IgD-negative memory B cell (primary cell): ENCODE data around the gene LHX1. TPM values are rescaled to one million over a fixed set of nuclear protein-coding genes. Genes with fewer than 3 reads are reported as not detected.
A peak's percentile ranks its signal among the peaks of the same experiment; 100 is the strongest.

ENCODE experiments used
- H3K27ac Mint-ChIP-seq, 3 donors: one replicate each; pipeline ENCODE4 v1.8.0; 2020 to 2022; ENCODE audit warnings: mild to moderate bottlenecking in 3 of 3, mixed read lengths in 3 of 3, moderate library complexity in 1 of 3
- H3K27me3 Mint-ChIP-seq: one replicate; pipeline ENCODE4 v1.8.0; 2021; ENCODE audit warnings: mixed read lengths
- H3K36me3 Mint-ChIP-seq: one replicate; pipeline ENCODE4 v1.8.0; 2020; ENCODE audit warnings: mild to moderate bottlenecking, mixed read lengths
- H3K4me1 Mint-ChIP-seq, 3 donors: one replicate each; pipeline ENCODE4 v1.8.0; 2020 to 2022; ENCODE audit warnings: mixed read lengths in 3 of 3, mild to moderate bottlenecking in 1 of 3
- H3K4me3 Mint-ChIP-seq, 4 donors: one replicate each; pipeline ENCODE4 v1.8.0; 2020 to 2022; ENCODE audit warnings: mild to moderate bottlenecking in 4 of 4, mixed read lengths in 4 of 4, moderate library complexity in 3 of 4
- H3K9me3 Mint-ChIP-seq, 3 donors: one replicate each; pipeline ENCODE4 v1.8.0; 2020 to 2021; ENCODE audit warnings: mixed read lengths in 3 of 3, mild to moderate bottlenecking in 1 of 3
- polyA plus RNA-seq: library from polyadenylated mRNA; unstranded; fragments of 300-500 nt; fragmentation: Illumina TruSeq; gene quantifications from one replicate; pipeline ENCODE4 v1.2.3, GENCODE V29; 2021

The LHX1 gene
- polyA plus RNA-seq, 1 donor from 2014 or later = not detected

GRCh38 chr17:36931697-36932382, 5.4 kb upstream of the LHX1 start:
- Mint-ChIP-seq H3K27ac (peak overlapping the region; percentile 46 to 93 (median 88)), H3K27me3 (peaks cover 69% of the 10 kb centered on the region), H3K4me1 (peaks cover 9 to 31% (median 30%) of the 10 kb centered on the region in 3 donors), H3K9me3 (peaks cover 0 to 2% (median 0%) of the 10 kb centered on the region in 3 donors), H3K36me3 (peaks cover 2% of the 10 kb centered on the region), H3K4me3 (peak overlapping the region; percentile 54 to 91 (median 72))

DNA sequence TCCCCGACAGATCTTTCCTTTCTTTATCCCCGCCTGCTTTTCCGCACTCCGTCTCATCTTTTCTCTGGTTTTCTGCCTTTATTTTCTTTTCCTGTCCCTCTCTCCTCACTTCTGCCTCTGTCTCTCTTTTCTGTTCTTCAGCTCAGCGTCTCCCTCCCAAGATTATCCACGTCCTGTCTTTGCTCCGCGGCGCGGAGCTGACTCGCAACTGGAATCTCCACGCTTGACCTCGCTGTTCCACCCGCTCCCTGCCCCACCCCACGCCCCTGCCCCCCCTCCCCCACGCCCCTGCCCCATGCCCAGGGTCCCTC, 4.9 kb upstream of the LHX1 start:
- Mint-ChIP-seq H3K4me3 (peak overlapping the region; percentile 54 to 91 (median 72)), H3K4me1 (peaks cover 12 to 35% (median 30%) of the 10 kb centered on the region in 3 donors), H3K27me3 (peaks cover 74% of the 10 kb centered on the region), H3K27ac (peak overlapping the region; percentile 46 to 93 (median 88)), H3K9me3 (peaks cover 0 to 3% (median 0%) of the 10 kb centered on the region in 3 donors), H3K36me3 (peaks cover 2% of the 10 kb centered on the region)

DNA sequence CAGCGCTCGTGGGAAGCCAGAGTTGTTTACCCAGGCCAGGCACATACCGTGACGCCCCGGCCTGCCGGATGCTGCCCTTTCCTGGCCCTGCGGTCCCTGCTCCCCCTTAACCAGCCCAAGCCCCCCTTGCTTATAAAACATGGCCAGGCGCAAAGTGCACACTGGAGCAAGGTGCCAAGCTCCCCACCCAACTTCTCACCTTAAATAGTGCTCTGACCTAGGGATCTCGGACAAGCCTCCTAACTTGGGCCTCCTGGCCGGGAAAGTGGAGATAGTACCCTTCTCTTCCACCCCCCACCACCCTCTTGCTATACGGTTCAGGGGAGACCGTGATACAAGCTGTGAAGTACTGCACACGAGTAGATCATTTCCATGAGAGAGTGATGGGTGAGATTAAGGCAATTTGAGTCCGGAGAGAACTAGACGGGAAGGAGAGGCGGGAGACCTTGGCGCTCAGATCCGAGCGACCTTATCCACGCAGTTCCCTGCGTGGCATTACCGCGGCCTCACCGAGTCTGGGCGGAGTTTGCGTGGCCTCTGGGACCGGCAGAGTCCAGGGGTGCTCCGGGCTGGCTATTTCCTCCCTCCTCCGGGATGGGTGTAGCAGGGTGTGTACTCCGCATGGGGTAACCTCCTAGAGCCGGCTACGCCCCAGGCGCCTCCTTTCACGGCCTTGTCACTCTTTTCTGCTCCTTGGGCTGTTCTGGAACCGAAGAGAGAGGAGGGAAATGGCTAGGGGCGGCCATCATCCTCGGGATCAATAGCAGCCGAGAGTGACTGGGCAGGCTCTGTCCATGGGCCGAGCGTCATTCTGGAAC, 4.4 kb upstream of the LHX1 start:
- H3K27me3 Mint-ChIP-seq = peaks cover 79% of the 10 kb centered on the region
- peak overlapping the region; percentile 85 to 93 (median 88) for H3K27ac Mint-ChIP-seq
- H3K4me3 Mint-ChIP-seq = peak overlapping the region in 3 of 4 donors; percentile 21 to 42 (median 30)
- H3K9me3 Mint-ChIP-seq = peaks cover 0 to 3% (median 0%) of the 10 kb centered on the region in 3 donors
- H3K4me1 Mint-ChIP-seq = peaks cover 13 to 35% (median 30%) of the 10 kb centered on the region in 3 donors
- peaks cover 2% of the 10 kb centered on the region for H3K36me3 Mint-ChIP-seq

GRCh38 chr17:36933512-36934143, 3.6 kb upstream of the LHX1 start:
- Mint-ChIP-seq H3K27ac (peak overlapping the region; percentile 85 to 96 (median 93)), H3K36me3 (peaks cover 2% of the 10 kb centered on the region), H3K4me1 (peaks cover 11 to 31% (median 30%) of the 10 kb centered on the region in 3 donors), H3K9me3 (peaks cover 0 to 3% (median 0%) of the 10 kb centered on the region in 3 donors), H3K27me3 (peaks cover 84% of the 10 kb centered on the region), H3K4me3 (peak overlapping the region; percentile 52 to 80 (median 65))

DNA sequence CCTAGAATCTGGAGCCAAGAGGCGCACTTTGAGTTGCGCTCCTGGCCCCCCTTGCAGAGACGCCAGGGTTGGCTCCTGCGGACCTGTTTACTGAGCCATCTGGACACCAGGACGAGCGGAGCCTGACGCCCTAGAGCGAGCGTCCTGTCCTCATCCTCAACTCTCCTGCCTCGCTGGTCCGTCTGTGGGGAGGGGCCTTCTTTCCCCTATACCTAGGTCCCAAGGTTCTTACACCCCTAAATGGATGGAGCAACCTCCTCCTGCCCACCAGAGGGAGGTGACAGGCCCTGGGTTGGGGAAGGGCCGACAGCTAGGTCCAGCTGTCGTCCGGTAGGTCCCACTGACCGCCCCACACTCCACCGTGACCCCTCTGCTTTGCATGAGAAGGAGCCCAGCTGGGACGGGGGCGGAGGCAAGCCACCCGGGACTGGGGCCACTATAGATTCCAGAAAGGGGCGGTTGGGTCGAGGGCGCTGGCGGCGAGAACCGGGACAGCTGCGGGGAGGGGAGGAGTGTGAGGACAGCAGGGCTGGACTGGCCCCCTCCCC, 3.1 kb upstream of the LHX1 start:
- H3K4me1 Mint-ChIP-seq = peaks cover 9 to 34% (median 27%) of the 10 kb centered on the region in 3 donors
- H3K9me3 Mint-ChIP-seq = peaks cover 0 to 7% (median 0%) of the 10 kb centered on the region in 3 donors
- H3K36me3 Mint-ChIP-seq = peaks cover 2% of the 10 kb centered on the region
- H3K27me3 Mint-ChIP-seq = peaks cover 84% of the 10 kb centered on the region
- peak overlapping the region; percentile 85 to 96 (median 93) for H3K27ac Mint-ChIP-seq
- peak overlapping the region in 2 of 4 donors; percentile 74 to 80 for H3K4me3 Mint-ChIP-seq

DNA sequence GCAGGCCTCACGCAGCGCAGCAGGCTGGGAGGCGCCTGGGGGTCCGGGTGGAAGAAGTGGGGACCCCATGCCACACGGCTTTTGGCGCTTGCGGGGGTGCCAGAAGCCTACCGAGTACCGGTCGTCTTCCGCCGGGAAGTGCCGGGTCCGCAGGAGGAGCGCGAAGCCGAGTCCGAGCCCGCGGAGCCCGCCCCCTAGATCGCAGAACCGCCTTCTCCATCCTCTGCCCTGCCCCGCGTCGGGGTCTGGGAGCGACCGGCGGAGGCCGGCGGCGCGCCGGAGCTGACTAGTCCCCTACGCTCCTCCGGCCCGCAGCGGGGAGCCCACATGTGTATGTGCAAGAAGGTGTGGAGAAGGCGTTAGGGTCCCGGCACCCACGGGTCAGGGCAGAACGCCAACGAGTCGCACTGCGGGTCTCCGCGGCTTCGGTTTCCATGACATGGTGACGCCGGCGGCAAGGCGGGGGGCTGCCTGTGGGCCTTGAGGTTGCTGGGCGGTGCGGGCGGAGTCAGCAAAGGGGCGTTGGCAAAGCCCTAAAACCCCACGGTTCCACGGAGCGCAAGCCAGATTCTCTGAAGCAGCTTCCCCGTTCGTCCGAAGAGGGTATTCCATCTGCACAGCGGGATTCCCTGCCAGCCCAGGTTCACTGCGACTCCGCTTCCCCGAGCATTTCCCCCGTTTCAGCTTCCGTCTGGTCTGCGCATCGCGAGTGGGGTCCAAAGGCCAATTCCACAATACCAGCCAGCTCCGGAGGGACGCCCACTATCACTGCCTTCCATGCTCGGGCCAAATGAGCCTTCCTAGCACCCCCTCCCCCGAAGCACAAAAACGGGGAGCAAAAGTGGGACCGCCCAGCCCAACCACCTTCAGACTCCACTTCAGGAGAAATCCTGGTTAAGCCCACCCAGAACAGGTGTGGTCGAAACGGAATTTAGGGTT, 2.3 kb upstream of the LHX1 start:
- H3K36me3 Mint-ChIP-seq = peaks cover 3% of the 10 kb centered on the region
- peaks cover 84% of the 10 kb centered on the region for H3K27me3 Mint-ChIP-seq
- peaks cover 0 to 9% (median 0%) of the 10 kb centered on the region in 3 donors for H3K9me3 Mint-ChIP-seq
- peaks cover 9 to 35% (median 26%) of the 10 kb centered on the region in 3 donors for H3K4me1 Mint-ChIP-seq
- H3K4me3 Mint-ChIP-seq = peak overlapping the region; percentile 12 to 77 (median 68)
- peak overlapping the region; percentile 83 to 93 (median 87) for H3K27ac Mint-ChIP-seq

DNA sequence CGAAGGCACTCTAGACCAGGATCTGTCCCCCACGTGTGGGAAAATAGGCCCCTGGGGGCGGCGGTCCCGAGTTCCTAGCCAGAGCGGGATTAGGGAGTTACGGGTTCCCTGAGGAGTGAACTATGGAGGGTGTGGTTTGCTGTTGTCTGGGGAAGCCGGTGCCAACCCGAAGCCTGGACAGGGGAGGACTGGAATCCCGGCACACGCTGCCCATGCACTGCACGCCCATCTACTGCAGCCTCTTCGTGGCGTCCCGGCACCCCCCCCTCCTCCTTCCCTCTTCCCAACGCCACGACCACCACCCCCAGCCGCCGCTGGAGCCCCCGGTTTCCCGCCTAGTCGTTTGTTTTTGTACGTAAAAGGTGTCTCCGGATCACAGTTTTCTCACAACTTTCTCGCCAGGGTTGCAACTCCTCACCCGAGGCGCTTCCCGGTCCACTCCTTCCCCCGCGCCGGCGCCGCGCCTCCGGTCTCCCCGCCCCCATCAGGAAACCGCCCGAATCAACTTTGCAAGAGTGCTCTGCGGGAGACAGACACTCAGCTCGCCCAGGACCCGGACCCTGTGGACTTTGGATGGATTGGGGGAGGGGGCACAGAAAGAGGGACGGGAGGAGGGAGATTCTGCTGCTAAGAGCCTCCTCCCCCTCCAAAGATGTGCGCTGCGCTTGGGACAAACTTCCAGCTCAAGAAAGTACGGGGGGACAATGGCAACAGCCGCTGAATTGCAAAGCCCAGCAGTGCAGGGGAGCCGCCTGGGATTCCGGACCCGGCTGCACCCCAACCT, 1.4 kb upstream of the LHX1 start:
- Mint-ChIP-seq H3K27ac (peak overlapping the region; percentile 83 to 93 (median 87)), H3K9me3 (peaks cover 0 to 9% (median 0%) of the 10 kb centered on the region in 3 donors)

DNA sequence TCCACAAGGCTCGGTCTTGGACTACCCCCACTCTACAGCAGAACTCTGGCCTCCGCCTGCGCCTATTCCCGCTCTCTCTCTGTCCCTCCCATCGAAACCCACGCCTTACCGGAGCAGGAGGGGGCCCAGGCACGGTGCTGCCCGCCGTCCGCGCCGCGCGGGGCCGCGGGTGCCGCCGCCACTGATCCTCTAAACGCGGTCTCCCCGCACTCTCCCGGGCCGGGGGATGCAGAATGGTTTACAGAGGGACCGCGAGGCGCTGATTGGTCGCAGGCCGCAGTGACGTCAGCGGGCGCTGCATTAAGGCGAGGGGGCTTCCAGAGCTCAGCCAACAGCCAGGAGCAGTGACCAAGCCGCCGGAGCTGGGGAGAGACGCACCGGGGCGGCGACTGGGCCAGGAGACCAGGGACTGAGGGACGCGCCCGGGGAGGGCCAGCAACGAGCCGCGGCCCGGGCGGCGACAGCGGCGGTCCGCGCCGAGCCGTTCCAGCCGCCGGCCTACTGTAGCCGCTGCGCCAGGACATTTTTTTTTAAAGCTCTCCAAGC, 747 bp upstream of the LHX1 start:
- H3K4me3 Mint-ChIP-seq = peak overlapping the region; percentile 68 to 96 (median 83)
- peaks cover 85% of the 10 kb centered on the region for H3K27me3 Mint-ChIP-seq
- peaks cover 9 to 30% (median 29%) of the 10 kb centered on the region in 3 donors for H3K4me1 Mint-ChIP-seq
- H3K9me3 Mint-ChIP-seq = peaks cover 0 to 9% (median 0%) of the 10 kb centered on the region in 3 donors
- H3K27ac Mint-ChIP-seq = peak overlapping the region; percentile 50 to 93 (median 71)
- peaks cover 1% of the 10 kb centered on the region for H3K36me3 Mint-ChIP-seq

More for the DNA sequence above, 1.4 kb upstream of the LHX1 start:
- H3K4me3 Mint-ChIP-seq = peak overlapping the region; percentile 61 to 87 (median 82)
- peaks cover 84% of the 10 kb centered on the region for H3K27me3 Mint-ChIP-seq
- peaks cover 9 to 35% (median 26%) of the 10 kb centered on the region in 3 donors for H3K4me1 Mint-ChIP-seq
- H3K36me3 Mint-ChIP-seq = peaks cover 3% of the 10 kb centered on the region

GRCh38 chr17:36937959-36938565, 787 bp downstream of the LHX1 start:
- Mint-ChIP-seq H3K36me3 (peaks cover 1% of the 10 kb centered on the region), H3K9me3 (peaks cover 0 to 9% (median 0%) of the 10 kb centered on the region in 3 donors), H3K27me3 (peaks cover 75% of the 10 kb centered on the region), H3K27ac (peak overlapping the region; percentile 74 to 93 (median 78)), H3K4me3 (peak overlapping the region; percentile 75 to 96 (median 90)), H3K4me1 (peaks cover 9 to 22% (median 21%) of the 10 kb centered on the region in 3 donors)

DNA sequence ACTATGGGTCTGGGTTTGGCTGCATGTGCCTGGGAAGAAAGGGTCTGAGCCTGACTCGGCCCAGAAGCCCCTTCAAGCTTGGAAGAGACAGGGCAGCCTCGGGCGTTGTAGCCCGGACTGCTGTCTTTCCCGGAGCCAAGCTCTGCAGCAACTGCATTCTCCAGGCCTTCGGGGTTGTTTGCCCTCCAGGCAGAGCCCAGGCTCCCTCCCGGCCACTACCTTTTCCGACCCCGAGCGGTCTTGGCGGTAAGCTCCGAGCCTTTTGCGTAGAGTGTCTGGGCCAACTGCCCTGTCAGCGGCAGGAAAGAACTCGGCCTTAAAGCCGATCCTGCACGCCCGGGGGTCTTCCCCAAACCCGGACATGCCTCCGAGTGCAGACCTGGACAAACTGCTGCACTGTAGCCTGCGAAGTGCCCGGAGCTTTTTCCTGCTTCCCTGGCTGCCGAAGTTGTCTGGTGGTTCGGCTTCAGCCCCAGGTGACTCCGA, 1.3 kb downstream of the LHX1 start:
- Mint-ChIP-seq H3K4me3 (peak overlapping the region; percentile 38 to 96 (median 84)), H3K36me3 (peaks cover 1% of the 10 kb centered on the region), H3K27ac (peak overlapping the region; percentile 78 to 93 (median 87))

DNA sequence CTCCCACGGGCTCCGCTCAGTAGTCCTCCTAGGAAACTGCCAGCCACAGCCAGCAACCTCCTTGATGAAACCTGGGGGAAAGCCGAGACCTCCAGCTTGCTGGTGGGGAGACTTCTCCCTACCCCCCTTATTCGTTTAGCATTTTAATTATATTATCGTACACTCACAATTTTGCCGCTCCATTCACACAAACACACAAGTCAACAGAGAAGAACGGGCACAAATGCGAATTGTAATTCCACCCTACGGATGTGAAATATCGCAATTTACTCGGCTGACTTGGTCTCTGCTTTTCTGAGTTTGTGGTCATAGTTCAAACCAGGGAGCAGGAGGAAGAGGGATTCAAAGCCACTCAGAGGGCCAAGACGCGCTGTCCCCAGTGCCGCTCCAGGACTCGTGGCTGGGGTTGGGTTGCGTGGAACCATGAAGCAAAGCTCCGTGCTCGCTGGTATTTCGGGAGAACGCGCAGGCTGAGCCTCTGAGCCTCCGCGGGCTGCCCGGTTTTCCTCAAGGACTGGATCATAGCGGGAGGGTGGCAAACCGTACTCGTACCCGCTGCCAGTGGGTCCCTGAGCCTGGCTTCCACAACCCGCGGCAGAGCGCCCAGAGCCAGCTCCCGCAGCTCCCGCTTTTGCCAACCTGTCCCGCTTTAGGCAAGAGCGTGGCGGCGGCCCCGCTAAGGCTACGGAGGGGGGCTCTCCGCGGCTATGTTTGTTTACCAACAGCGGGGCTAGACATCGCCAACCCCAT, 2.0 kb downstream of the LHX1 start:
- peak overlapping the region; percentile 64 to 93 (median 87) for H3K27ac Mint-ChIP-seq
- H3K4me3 Mint-ChIP-seq = peak overlapping the region; percentile 30 to 96 (median 60)
- peaks cover 7 to 16% (median 15%) of the 10 kb centered on the region in 3 donors for H3K4me1 Mint-ChIP-seq
- H3K9me3 Mint-ChIP-seq = peaks cover 0 to 11% (median 3%) of the 10 kb centered on the region in 3 donors
- peaks cover 1% of the 10 kb centered on the region for H3K36me3 Mint-ChIP-seq
- peaks cover 69% of the 10 kb centered on the region for H3K27me3 Mint-ChIP-seq

More for the DNA sequence above, 1.3 kb downstream of the LHX1 start:
- H3K4me1 Mint-ChIP-seq = peaks cover 9 to 21% (median 20%) of the 10 kb centered on the region in 3 donors
- H3K9me3 Mint-ChIP-seq = peaks cover 0 to 10% (median under 1%) of the 10 kb centered on the region in 3 donors
- H3K27me3 Mint-ChIP-seq = peaks cover 71% of the 10 kb centered on the region
